GM12878 (cell line): ENCODE measurements around the gene SBNO1.

Experiments used
- CTCF ChIP-seq, 3 experiments: IDR thresholded peaks in 2 of 3; conservative IDR thresholded peaks in 1 of 3; 2 replicates each; pipeline ENCODE4 v1.5.1; 2011; ENCODE audit warnings: low read depth in 3 of 3, low read length in 3 of 3, mild to moderate bottlenecking in 3 of 3, control low read depth in 2 of 3, moderate library complexity in 2 of 3, inconsistent platforms in 1 of 3, mixed read lengths in 1 of 3; ENCODE audit not compliant: control insufficient read depth in 2 of 3, insufficient read depth in 1 of 3; ENCODE audit errors: extremely low read depth in 1 of 3
- IRF3 ChIP-seq: fragments of 450-650 bp; IDR thresholded peaks from 2 replicates; pipeline ENCODE4 v1.6.1; 2014; ENCODE audit warnings: mild to moderate bottlenecking
- KDM1A ChIP-seq: fragments of 200-600 bp; sonication (generic); IDR thresholded peaks from 2 replicates; pipeline ENCODE4 v1.6.1; 2016; ENCODE audit warnings: borderline replicate concordance
- PBX3 ChIP-seq: IDR thresholded peaks from 2 replicates; pipeline ENCODE4 v1.6.1; 2011; ENCODE audit warnings: mild to moderate bottlenecking, low read depth, low read length, moderate library complexity; ENCODE audit not compliant: insufficient replicate concordance
- POLR2A ChIP-seq: IDR thresholded peaks from 2 replicates; pipeline ENCODE4 v1.6.1; 2011; ENCODE audit warnings: low read depth, mild to moderate bottlenecking, low read length

- TF ChIP-seq PBX3 (no peak), IRF3 (no peak), POLR2A (no peak), KDM1A (no peak), CTCF (IDR thresholded peaks at IDR 0.05 in 2 of 3, conservative IDR thresholded peaks at IDR 0.05 in 1 of 3; ENCODE audit: control insufficient read depth in 2 of 3, extremely low read depth in 1 of 3, insufficient read depth in 1 of 3, low read depth in 3 of 3, low read length in 3 of 3) (no peak)
Measured at GRCh38 chr12:123404581-123404980, 39.9 kb upstream of the SBNO1 start.
